Measurements from ENCODE around the gene CALHM3. TPM values are rescaled to one million over a fixed set of nuclear protein-coding genes. Genes with fewer than 3 reads are reported as not detected.

CALHM3 gene
- total and polyA plus RNA-seq, 2 of the 13 experiments (the other 11 are each of a cell fraction or from before 2014, with no cell fraction given): not detected

DNA sequence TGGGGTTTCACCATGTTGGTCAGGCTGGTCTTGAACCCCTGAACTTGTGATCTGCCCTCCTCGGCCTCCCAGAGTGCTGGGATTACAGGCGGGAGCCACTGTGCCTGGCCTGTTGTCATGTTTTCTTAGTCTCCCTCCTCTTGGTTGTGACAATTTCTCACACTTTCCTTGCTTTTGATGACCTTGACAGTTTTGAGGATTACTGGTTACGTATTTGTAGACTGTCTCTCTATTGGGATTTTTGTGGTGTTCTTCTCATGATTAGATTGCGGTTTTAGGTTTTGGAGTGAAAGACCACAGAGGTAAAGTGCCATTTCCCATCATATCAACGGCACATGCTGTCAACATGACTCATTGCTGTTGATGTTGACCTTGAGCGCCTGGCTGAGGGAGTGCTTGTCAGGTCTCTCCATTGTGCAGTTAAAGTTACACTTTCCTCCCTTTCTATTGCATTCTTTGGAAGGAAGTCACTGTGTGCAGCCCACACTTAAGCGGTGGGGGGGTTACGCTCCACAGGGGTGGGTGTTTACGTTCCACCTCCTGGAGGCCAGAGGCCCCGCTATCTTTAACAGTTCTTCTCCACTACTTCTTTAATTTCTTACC is 25.2 kb upstream of the CALHM3 start (continued):
- TF ChIP-seq ZNF510 (CRISPR knock-in tag; IDR thresholded peaks at IDR 0.05; ENCODE audit: low read depth) (no peak), ZNF232 (CRISPR knock-in tag; IDR thresholded peaks at IDR 0.05; ENCODE audit: borderline replicate concordance) (no peak), HNRNPUL1 (IDR thresholded peaks at IDR 0.05; ENCODE audit: low read depth, low read length) (no peak), HOXD1 (CRISPR knock-in tag; IDR thresholded peaks at IDR 0.05) (no peak), ZBTB21 (CRISPR knock-in tag; IDR thresholded peaks at IDR 0.05) (no peak), TAF1 (CRISPR knock-in tag; IDR thresholded peaks at IDR 0.05) (no peak), RELA (CRISPR knock-in tag; IDR thresholded peaks at IDR 0.05) (no peak), ZFAT (CRISPR knock-in tag; conservative IDR thresholded peaks at IDR 0.05) (no peak), JUN (CRISPR knock-in tag; IDR thresholded peaks at IDR 0.05) (peak; percentile 92), NFYB (CRISPR knock-in tag; IDR thresholded peaks at IDR 0.05) (no peak), NFYC (CRISPR knock-in tag; IDR thresholded peaks at IDR 0.05) (no peak), XRCC5 (optimal IDR thresholded peaks at IDR 0.05; ENCODE audit: low read length) (peak; percentile 33), SRSF4 (IDR thresholded peaks at IDR 0.05; ENCODE audit: low read depth, low read length, poor library complexity, severe bottlenecking) (no peak), ZNF160 (CRISPR knock-in tag; IDR thresholded peaks at IDR 0.05) (no peak), SIX1 (CRISPR knock-in tag; IDR thresholded peaks at IDR 0.05; ENCODE audit: borderline replicate concordance) (peak; percentile 34; the same call in 1 of the 2 replicates), KDM4B (CRISPR knock-in tag; IDR thresholded peaks at IDR 0.05) (0 out of 2 replicates have a peak, but pooled peaks have one; percentile 33), MEIS1 (CRISPR knock-in tag; IDR thresholded peaks at IDR 0.05; ENCODE audit: borderline replicate concordance) (peak; percentile 79; the same call in 1 of the 2 replicates), SPEN (CRISPR knock-in tag; IDR thresholded peaks at IDR 0.05; ENCODE audit: low read depth) (peak; percentile 46; the same call in 1 of the 2 replicates), ELF3 (CRISPR knock-in tag; IDR thresholded peaks at IDR 0.05) (peak; percentile 69), TBL1XR1 (IDR thresholded peaks at IDR 0.05; ENCODE audit: borderline replicate concordance, low read length, partially characterized antibody) (no peak), CEBPG (CRISPR knock-in tag; IDR thresholded peaks at IDR 0.05) (peak; percentile 20; the same call in 1 of the 2 replicates), BCL6 (CRISPR knock-in tag; IDR thresholded peaks at IDR 0.05) (peak; percentile 70)
- TF ChIP-seq, protein P1, sequence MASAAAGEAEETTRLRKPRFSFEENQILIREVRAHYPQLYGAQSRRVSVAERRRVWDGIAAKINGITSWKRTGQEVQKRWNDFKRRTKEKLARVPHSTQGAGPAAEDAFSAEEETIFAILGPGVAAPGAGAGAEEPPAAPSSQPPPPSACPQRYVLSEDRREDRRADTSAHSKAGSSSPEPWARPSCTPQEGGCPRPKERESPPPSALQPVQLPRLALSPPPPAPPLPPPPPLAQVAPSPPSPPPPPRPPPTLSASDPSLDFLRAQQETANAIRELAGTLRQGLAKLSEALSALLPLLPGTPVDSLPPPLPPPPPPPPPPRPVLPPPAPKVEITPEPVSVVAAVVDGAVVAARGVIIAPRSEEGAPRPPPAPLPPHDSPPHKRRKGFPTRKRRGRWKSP (CRISPR knock-in tag; IDR thresholded peaks at IDR 0.05): no peak
- TF ChIP-seq, protein P2, sequence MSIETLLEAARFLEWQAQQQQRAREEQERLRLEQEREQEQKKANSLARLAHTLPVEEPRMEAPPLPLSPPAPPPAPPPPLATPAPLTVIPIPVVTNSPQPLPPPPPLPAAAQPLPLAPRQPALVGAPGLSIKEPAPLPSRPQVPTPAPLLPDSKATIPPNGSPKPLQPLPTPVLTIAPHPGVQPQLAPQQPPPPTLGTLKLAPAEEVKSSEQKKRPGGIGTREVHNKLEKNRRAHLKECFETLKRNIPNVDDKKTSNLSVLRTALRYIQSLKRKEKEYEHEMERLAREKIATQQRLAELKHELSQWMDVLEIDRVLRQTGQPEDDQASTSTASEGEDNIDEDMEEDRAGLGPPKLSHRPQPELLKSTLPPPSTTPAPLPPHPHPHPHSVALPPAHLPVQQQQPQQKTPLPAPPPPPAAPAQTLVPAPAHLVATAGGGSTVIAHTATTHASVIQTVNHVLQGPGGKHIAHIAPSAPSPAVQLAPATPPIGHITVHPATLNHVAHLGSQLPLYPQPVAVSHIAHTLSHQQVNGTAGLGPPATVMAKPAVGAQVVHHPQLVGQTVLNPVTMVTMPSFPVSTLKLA (IDR thresholded peaks at IDR 0.05): peak; percentile 45; the same call in 1 of the 2 replicates
- TF ChIP-seq, protein P3, sequence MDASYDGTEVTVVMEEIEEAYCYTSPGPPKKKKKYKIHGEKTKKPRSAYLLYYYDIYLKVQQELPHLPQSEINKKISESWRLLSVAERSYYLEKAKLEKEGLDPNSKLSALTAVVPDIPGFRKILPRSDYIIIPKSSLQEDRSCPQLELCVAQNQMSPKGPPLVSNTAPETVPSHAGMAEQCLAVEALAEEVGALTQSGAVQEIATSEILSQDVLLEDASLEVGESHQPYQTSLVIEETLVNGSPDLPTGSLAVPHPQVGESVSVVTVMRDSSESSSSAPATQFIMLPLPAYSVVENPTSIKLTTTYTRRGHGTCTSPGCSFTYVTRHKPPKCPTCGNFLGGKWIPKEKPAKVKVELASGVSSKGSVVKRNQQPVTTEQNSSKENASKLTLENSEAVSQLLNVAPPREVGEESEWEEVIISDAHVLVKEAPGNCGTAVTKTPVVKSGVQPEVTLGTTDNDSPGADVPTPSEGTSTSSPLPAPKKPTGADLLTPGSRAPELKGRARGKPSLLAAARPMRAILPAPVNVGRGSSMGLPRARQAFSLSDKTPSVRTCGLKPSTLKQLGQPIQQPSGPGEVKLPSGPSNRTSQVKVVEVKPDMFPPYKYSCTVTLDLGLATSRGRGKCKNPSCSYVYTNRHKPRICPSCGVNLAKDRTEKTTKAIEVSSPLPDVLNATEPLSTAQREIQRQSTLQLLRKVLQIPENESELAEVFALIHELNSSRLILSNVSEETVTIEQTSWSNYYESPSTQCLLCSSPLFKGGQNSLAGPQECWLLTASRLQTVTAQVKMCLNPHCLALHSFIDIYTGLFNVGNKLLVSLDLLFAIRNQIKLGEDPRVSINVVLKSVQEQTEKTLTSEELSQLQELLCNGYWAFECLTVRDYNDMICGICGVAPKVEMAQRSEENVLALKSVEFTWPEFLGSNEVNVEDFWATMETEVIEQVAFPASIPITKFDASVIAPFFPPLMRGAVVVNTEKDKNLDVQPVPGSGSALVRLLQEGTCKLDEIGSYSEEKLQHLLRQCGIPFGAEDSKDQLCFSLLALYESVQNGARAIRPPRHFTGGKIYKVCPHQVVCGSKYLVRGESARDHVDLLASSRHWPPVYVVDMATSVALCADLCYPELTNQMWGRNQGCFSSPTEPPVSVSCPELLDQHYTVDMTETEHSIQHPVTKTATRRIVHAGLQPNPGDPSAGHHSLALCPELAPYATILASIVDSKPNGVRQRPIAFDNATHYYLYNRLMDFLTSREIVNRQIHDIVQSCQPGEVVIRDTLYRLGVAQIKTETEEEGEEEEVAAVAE (CRISPR knock-in tag; IDR thresholded peaks at IDR 0.05; ENCODE audit: borderline replicate concordance): 0 out of 2 replicates have a peak, but pooled peaks have one; percentile 46
